Esophagus (tissue), 2 donors: ENCODE data around the gene FKBP6. TPM values are rescaled to one million over a fixed set of nuclear protein-coding genes. Genes with fewer than 3 reads are reported as not detected.
"Not testable (repeated sequence)": the region's sequence is repeated elsewhere in the genome, so short reads cannot be mapped to it uniquely, and the experiment has no call there.

Experiments
- H3K27ac ChIP-seq, 2 donors: one replicate each; pipeline ENCODE4 v1.5.1; 2013; ENCODE audit warnings: low read depth in 2 of 2, mild to moderate bottlenecking in 2 of 2, inconsistent platforms in 1 of 2, low read length in 1 of 2, moderate library complexity in 1 of 2
- H3K27me3 ChIP-seq, 2 donors: one replicate each; pipeline ENCODE4 v1.6.1; 2013; ENCODE audit warnings: low read length in 2 of 2, control low read depth in 1 of 2, mild to moderate bottlenecking in 1 of 2; ENCODE audit not compliant: insufficient read depth in 2 of 2, control insufficient read depth in 1 of 2
- H3K36me3 ChIP-seq, 2 donors: one replicate each; pipeline ENCODE4 v1.6.1; 2013; ENCODE audit warnings: low read length in 1 of 2; ENCODE audit not compliant: control insufficient read depth in 2 of 2, insufficient read depth in 2 of 2
- H3K4me1 ChIP-seq, 2 donors: one replicate each; pipeline ENCODE4 v1.6.1; 2013; ENCODE audit warnings: low read length in 1 of 2; ENCODE audit not compliant: control insufficient read depth in 2 of 2, insufficient read depth in 2 of 2
- H3K4me3 ChIP-seq, 2 donors: one replicate each; pipeline ENCODE4 v1.5.1; 2013; ENCODE audit warnings: low read length in 2 of 2, mild to moderate bottlenecking in 2 of 2, low read depth in 1 of 2, moderate library complexity in 1 of 2
- H3K9me3 ChIP-seq, 2 donors: one replicate each; pipeline ENCODE4 v1.6.1; 2013; ENCODE audit warnings: mild to moderate bottlenecking in 2 of 2, low read depth in 1 of 2, low read length in 1 of 2, moderate library complexity in 1 of 2; ENCODE audit not compliant: control insufficient read depth in 2 of 2, insufficient read depth in 1 of 2
- WGBS, 2 donors: extraction: QIAGEN DNeasy Blood & Tissue Kit; methylation state at CpG; one replicate each; pipeline ENCODE4 v1.1.7; 2013; 5-methylcytosine and 5-hydroxymethylcytosine counted together
- polyA plus RNA-seq, 2 donors: library from polyadenylated mRNA; stranded (reverse); fragments of 200-250 nt; gene quantifications; one replicate each; pipeline ENCODE4 v1.2.3, GENCODE V29; 2013
- donor health status: healthy with polysubstance abuse.
- donor health status: Bipolar disorder and iron deficiency.

FKBP6 gene
- polyA plus RNA-seq, 2 donors = not detected

- not testable (repeated sequence) for H3K4me1 ChIP-seq, H3K9me3 ChIP-seq, H3K27me3 ChIP-seq, H3K4me3 ChIP-seq, H3K36me3 ChIP-seq, H3K27ac ChIP-seq
- 73 to 74% methylated on average over 9 of the region's 9 CpGs for WGBS, 2 donors
Observed at GRCh38 chr7:73319541-73319940, 8.4 kb upstream of the FKBP6 start.

GRCh38 chr7:73320009-73320408 is 8.0 kb upstream of the FKBP6 start:
- H3K36me3 ChIP-seq, H3K9me3 ChIP-seq, H3K4me1 ChIP-seq, H3K4me3 ChIP-seq, H3K27ac ChIP-seq, H3K27me3 ChIP-seq: not testable (repeated sequence)
- WGBS, 2 donors = 63 to 84% methylated on average over 9 of the region's 9 CpGs

DNA sequence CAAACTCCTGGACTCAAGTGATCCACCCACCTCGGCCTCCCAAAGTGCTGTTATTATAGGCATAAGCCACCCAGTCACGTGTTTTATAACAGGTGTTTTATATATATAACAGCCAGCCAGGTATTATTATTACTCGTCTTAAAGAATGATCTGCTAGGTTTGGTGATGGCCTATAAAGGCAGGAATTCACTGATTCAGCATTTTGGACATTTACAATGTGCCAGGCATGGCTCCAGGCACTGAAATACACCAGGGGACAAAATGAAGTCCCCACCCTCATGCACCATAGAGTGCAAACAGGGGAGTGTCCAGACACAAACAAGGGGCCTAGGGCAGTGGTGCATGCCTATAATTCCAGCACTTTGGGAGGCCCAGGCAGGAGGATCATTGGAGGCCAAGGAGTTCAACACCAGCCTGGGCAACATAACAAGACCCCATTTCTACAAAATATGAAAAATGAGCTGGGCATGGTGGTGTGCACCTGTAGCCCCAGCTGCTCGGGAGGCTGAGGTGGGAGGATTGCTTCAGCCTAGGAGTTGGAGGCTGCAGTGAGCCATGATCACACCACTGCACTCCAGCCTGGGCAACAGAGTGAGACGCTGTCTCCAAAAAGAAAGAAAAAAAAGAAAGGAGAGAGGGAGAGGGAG is 4.4 kb upstream of the FKBP6 start:
- H3K9me3 ChIP-seq, H3K27me3 ChIP-seq, H3K4me3 ChIP-seq, H3K4me1 ChIP-seq, H3K27ac ChIP-seq, H3K36me3 ChIP-seq: not testable (repeated sequence)
- 79 to 87% methylated on average over 5 of the region's 5 CpGs for WGBS, 2 donors

- 12 to 23% methylated on average over 20 to 31 of the region's 31 CpGs for WGBS, 2 donors
- not testable (repeated sequence) for H3K36me3 ChIP-seq, H3K4me3 ChIP-seq, H3K4me1 ChIP-seq, H3K27ac ChIP-seq, H3K9me3 ChIP-seq, H3K27me3 ChIP-seq
Observed at GRCh38 chr7:73324081-73324845, 3.7 kb upstream of the FKBP6 start.

DNA sequence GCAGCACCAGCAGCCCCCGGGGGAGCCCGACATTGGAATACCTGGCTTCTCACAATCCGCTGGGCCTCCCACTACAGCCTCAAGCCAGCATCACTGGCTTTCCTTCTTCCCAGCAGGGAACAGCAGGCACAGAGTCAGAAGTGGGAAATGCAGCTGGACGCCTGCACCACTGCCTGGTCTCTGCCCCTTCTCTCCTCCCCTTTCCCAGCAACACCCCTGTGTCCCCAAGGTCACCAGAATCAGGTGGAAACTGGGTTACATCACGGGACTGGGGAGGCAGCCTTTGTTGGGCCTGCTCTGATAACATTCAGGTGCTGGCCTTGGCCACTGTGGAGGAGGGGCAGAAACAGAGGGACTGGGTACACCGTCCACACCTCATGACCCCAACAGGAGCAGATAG is 2.5 kb upstream of the FKBP6 start:
- H3K27ac ChIP-seq, H3K27me3 ChIP-seq, H3K4me3 ChIP-seq, H3K9me3 ChIP-seq, H3K4me1 ChIP-seq, H3K36me3 ChIP-seq: not testable (repeated sequence)
- WGBS, 2 donors = 78 to 83% methylated on average over 6 of the region's 6 CpGs

DNA sequence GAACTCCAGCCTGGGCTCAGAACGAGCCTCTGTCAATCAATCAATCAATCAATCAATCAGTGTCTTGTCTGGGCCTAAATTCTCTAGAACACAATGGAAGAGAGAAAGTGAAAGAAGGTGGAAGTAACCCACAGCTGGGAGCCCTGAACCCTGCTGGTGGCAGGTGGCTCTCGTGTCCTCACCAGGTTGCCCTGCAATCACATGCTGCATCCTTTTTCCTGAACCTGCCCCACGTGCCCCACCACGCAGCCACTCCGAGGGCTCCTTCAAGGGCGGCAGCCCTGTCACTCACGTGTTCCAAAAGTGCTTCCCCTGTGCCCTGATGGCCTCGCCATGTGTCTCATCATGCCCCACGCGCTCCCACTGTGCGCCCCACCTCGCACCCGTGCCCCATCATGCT is 512 bp upstream of the FKBP6 start:
- H3K27me3 ChIP-seq, H3K9me3 ChIP-seq, H3K4me3 ChIP-seq, H3K27ac ChIP-seq, H3K4me1 ChIP-seq, H3K36me3 ChIP-seq: not testable (repeated sequence)
- WGBS, 2 donors = 83 to 88% methylated on average over 5 to 12 of the region's 13 CpGs

- Histone ChIP-seq H3K27me3 (no peaks in the 10 kb centered on the region), H3K4me1 (no peaks in the 10 kb centered on the region), H3K36me3 (no peaks in the 10 kb centered on the region), H3K4me3 (no peak overlapping the region), H3K27ac (no peak overlapping the region), H3K9me3 (no peaks in the 10 kb centered on the region)
- 93 to 95% methylated on average over 10 of the region's 10 CpGs for WGBS, 2 donors
Observed at GRCh38 chr7:73328696-73329095, 735 bp downstream of the FKBP6 start.

DNA sequence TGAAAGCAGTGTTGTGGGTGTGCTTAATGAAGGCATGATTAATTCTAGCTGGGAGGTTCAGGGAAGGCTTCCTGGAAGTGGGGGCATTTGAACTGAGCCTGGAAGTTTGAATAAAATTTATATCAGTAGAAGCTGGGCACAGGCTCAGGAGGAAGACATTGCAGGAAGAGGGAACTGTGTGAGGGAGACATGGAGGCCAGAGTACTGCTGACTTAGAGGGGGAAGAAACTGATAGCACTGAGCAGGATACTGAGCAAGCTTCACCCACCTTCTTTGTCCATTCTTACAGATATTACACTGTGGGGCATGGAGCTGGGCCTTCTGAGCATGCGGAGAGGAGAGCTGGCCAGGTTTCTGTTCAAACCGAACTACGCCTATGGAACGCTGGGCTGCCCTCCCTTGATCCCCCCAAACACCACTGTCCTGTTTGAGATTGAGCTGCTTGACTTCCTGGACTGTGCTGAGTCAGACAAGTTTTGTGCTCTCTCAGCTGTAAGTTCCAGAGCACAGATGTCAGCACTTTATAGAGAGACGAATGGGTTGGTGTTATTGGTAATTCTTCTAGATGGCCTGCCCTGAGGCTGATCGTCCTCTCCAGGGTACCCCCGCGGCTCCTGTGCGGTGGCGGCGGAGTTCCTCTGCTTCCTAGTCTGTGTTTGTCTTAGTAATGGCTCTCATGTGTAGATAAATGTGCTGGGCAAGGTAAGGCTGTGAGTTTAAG is 2.1 kb downstream of the FKBP6 start:
- Histone ChIP-seq H3K4me3 (no peak overlapping the region), H3K36me3 (no peaks in the 10 kb centered on the region), H3K9me3 (no peaks in the 10 kb centered on the region), H3K27me3 (no peaks in the 10 kb centered on the region), H3K27ac (no peak overlapping the region), H3K4me1 (no peaks in the 10 kb centered on the region)
- WGBS, 2 donors = 48 to 49% methylated on average over 11 of the region's 11 CpGs

DNA sequence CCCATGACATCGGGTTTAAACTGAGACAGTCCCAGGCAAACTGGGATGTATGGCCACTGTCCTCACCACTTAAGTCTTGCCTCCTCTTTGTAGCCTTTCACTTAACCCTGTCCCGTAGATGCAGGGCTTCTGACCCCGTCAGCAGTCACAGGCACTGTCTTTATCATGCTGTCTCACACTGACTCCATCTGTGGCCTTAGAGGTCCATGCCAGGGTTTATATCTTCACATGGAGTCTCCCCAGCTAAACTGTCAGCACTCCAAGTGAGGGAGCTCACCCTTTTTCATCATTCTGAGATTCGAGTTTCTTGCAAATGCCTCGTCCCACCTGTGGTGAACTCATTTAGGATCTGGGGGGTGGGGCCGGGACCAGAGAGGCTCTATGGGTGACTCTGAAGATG is 2.8 kb downstream of the FKBP6 start:
- Histone ChIP-seq H3K4me3 (no peak overlapping the region), H3K4me1 (no peaks in the 10 kb centered on the region), H3K27me3 (no peaks in the 10 kb centered on the region), H3K9me3 (no peaks in the 10 kb centered on the region), H3K36me3 (no peaks in the 10 kb centered on the region), H3K27ac (no peak overlapping the region)
- WGBS, 2 donors = 62 to 67% methylated on average over 6 of the region's 6 CpGs
